Measurements from ENCODE around the gene F10.
"Not testable (repeated sequence)": the region's sequence is repeated elsewhere in the genome, so short reads cannot be mapped to it uniquely, and the experiment has no call there.

F10 gene

DNA sequence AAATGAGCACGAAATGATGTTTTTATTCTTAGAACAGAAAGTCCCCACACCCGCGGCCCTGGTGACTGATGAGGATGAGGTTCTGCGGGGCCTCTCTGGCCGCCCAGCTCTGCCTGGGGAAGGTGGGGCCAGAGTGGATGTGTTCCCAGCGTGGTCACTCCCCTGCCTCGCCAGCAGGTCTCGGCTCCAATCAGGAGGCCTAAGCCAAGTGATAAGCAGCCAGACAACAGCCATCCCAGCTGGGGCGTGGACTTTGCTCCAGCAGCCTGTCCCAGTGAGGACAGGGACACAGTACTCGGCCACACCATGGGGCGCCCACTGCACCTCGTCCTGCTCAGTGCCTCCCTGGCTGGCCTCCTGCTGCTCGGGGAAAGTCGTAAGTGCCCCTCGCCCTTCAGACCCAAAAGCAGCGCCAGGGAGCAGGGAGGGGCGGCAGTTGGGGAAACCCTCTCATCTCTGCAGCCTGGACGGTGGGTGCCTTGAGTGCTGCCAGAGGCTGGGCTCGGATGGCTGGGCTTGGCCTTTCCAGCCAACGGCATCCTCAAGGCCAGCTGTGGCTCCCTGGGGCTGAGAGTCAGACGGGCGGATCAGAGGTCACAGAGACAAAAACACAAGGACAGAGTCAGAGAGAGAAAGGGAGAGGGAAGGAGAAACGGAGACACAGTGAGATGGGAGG lies at the start of gene F10:
TSS of gene F10 (plus strand) at position 250 of the 676 bp plus-strand sequence. CDS start at position 307, 57 bp downstream.
- no peak for DNase-seq (ENCODE audit: low read depth in 1 of 2, low spot score in 1 of 2)

DNA sequence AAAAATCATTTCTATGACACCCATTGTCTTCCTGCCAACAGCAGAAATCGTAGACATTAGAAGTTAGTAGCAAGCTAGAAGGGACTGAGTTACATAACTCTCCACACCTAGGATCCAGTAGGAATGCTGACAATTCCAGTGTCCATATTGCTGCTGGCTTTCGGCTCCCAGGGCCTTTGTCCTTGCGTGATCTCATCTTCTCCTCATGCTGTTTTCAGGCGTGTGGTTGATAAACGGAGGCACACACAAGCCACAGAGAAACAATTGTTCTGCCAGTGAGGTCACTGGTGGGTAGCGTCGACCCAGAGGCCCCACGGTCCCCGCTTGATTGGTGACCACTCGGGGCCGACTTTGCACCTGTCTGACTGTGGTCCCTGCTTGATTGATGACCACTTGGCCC lies 48.7 kb upstream of the F10 start:
- DNase-seq (ENCODE audit: low read depth in 1 of 2, low spot score in 1 of 2): no peak

DNA sequence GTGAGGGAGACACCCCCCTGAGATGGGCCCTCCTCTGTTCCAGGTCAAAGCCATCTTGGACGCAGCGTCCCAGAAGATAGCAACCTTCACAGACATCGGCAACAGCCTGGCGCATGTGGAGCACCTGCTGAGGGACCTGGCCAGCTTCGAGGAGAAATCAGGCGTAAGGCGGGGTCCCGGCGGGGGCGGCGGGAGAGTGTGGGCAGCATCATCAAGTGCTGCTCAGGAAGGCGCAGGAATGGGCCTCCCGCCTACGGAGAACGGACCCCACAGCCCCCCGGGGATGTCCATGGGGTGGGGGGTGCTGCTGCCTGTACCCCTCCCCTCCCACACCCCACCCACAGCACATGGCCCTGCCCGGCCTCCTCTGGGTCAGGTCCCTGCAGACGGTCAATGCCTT lies 48.2 kb upstream of the F10 start:
- DNase-seq (ENCODE audit: low read depth in 1 of 2, low spot score in 1 of 2): no peak

DNA sequence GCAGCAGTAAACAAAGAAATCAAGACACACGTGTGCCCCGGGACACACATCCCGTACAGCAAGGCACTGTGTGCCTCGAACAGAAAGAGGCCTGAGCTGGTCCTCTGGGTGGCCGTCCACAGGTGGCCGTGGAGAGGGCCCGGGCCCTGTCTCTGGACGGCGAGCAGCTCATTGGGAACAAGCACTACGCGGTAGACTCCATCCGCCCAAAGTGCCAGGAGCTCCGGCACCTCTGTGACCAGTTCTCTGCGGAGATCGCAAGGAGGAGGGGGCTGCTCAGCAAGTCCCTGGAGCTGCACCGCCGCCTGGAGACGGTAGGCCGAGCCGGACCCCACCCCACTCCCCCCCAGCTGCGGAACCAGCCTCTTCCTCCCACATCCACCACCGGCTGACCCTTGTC lies 47.7 kb upstream of the F10 start:
- DNase-seq (ENCODE audit: low read depth in 1 of 2, low spot score in 1 of 2): no peak

DNA sequence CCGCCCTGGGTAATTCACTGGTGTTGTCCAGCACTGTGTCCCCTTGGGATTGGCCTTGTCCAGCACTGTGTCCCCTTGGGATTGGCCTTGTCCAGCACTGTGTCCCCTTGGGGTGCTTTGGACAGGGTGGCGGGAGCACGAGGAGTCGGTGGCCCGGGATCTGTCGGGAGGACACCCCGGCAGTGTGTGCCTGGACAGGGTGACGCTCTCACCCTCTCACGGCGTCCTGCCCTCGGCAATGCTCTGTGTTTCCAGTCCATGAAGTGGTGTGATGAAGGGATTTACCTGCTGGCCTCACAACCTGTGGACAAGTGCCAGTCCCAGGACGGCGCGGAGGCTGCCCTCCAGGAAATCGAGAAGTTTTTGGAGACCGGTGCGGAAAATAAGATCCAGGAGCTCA lies 46.9 kb upstream of the F10 start:
- no peak for DNase-seq (ENCODE audit: low read depth in 1 of 2, low spot score in 1 of 2)

DNA sequence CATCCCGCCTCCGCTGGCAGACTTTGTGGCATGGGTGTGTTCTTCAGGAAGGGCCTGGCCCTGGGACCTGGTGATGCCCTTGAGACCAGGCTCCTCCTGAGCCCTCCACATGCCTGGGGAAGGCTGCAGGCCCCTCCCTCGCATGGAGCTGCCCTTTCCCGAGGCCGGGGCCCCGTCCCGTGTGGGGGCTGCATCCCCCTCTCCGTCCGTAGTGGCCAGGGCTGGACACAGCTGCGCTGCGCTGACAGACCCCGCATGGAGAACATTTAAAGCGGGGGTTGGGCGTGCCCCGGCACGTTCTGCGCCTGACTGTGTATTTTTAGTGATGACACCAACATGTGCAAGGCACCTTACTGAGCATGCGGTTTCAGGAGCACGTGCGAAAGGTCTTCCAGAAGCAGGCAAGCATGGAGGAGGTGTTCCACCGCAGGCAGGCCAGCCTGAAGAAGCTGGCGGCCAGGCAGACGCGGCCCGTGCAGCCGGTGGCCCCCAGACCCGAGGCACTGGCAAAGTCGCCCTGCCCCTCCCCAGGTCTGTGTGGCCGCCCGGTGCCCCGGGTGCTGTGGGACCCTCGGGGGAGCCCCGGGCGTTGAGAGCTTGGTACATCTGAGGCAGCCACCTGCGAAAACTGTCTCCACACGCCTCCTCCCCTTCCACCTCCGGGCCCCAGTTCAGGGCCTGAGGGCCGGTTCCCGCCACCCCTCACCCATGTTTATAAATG lies 45.8 kb upstream of the F10 start:
- DNase-seq (ENCODE audit: low read depth in 1 of 2, low spot score in 1 of 2): no peak

DNA sequence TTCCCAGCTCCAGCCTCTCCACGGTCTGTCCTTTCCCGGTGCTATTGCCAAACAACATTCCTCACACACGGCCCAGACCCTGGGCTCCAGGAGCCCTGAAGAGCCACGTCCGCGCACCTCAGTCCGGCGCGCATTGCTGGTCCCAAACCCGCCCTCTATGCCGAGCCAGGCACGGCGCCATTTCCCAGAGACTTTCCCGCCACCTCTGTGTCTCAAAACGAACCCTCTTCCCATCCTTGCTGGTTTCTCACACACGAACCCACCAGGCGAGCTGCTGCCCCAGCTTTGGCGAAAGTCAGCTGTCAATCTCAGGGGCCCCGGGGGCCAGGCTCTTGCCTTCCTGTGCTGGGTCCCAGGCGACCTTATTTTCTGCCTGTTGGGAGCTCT lies 45.0 kb upstream of the F10 start:
- DNase-seq (ENCODE audit: low read depth in 1 of 2, low spot score in 1 of 2): no peak

DNA sequence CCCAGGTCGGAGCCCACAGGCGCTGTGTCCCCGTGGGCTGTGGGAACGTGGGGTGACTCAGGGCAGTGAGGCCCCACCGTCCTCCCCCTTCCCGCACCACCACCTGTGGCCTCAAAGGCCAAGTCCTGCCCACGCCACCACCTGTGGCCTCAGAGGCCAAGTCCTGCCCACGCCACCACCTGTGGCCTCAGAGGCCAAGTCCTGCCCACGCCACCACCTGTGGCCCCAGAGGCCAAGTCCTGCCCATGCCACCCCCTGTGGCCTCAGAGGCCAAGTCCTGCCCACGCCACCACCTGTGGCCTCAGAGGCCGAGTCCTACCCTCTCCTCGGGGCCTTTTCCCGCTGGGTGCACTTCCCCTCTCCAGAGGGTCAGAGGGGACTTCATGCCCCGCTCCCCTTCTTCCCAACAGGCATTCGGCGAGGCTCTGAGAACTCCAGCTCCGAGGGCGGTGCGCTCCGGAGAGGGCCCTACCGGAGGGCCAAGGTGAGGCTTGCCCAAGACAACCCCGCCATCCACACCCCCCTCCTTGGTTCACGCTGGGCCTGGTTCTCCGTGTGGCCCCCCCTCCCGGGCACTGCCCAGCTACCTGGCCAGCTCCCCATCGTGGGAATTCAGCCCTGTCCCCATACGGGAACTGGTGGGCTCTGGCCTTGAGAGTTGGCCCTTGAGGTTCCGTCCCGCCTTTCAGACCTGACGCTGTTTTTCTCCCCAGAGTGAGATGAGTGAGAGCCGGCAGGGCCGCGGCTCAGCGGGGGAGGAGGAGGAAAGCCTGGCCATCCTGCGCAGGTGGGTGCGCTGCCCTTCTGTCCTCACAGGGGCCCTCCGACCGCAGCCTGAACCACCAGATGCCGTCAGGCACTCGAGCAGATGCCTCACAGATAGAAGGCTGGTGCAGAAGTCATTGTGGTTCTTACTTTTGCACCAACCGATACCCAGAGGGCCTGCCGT lies 44.4 kb upstream of the F10 start:
- DNase-seq (ENCODE audit: low read depth in 1 of 2, low spot score in 1 of 2): no peak

DNA sequence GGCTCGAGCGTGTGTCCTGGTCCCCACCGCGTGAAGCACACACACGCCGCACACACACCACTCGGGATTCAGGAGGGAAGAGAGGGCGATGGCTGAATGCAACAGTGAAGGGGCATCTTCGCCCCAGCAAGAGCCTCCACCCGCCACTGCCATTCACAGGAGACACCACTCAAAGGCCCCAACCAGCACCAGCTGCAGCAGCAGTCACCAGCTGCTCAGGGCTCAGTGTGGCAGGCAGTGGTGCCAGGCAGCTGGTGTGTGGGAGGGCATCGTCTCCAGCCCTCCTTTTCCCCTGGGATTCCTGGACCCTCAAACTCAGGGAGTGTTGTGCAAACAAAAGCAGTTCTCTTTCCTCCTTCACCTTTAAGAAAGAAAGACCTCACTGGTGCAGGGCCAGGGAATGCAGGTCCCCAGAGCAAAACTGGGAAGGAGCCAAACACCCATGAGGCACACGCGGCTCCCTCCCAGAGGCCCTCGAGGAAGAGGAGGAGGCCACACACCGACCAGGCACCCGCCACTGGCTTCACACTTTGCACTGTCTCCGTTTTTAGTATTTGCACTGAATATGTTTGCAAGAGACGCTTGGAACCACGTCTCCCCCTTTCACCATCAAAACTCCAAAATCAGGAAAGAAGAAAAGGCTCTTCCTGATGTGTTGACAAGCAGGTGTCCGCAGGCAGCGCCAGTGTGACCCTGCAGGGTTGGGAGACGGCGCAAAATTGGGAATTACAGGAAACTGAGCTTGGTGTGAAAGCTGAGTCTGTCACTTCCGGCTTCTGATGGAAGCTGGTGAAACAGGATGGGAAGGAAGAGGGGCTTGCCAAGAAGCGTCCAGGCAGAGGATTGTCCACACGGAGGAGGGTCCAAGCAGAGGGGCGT lies 43.5 kb upstream of the F10 start:
- no peak for DNase-seq (ENCODE audit: low read depth in 1 of 2, low spot score in 1 of 2)

DNA sequence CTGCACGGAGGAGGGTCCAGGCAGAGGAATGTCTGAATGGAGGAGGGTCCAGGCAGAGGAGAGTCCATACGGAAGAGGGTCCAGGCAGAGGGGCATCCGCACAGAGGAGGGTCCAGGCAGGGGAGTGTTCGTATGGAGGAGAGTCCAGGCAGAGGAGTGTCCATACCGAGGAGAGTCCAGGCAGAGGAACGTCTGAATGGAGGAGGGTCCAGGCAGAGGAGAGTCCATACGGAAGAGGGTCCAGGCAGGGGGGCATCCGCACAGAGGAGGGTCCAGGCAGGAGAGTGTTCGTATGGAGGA lies 42.9 kb upstream of the F10 start:
- not testable (repeated sequence) for DNase-seq (ENCODE audit: low read depth in 1 of 2, low spot score in 1 of 2)

DNA sequence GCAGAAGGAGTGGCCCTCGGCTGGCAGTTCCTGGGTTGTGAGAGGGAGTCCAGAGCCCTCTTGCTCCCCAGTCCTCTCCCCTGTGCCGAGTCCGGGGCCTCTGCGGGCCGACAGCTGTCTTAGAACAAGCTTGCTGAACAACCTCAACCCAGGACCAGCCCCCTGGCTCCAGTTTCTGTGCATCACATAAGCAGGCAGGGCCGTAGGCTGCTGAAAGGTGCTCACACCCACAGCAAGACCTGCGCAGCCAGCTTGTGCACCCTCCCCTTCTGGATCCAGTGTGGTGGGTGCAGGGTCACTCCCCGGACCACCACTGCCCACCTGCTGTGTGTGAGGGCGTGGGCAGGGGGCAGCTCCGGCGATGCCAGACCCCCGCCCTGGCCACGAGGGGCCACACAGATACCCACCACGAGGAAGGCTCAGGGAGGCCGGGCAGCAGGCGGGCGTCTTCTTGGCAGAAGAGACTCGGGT lies 42.2 kb upstream of the F10 start:
- no peak for DNase-seq (ENCODE audit: low read depth in 1 of 2, low spot score in 1 of 2)

DNA sequence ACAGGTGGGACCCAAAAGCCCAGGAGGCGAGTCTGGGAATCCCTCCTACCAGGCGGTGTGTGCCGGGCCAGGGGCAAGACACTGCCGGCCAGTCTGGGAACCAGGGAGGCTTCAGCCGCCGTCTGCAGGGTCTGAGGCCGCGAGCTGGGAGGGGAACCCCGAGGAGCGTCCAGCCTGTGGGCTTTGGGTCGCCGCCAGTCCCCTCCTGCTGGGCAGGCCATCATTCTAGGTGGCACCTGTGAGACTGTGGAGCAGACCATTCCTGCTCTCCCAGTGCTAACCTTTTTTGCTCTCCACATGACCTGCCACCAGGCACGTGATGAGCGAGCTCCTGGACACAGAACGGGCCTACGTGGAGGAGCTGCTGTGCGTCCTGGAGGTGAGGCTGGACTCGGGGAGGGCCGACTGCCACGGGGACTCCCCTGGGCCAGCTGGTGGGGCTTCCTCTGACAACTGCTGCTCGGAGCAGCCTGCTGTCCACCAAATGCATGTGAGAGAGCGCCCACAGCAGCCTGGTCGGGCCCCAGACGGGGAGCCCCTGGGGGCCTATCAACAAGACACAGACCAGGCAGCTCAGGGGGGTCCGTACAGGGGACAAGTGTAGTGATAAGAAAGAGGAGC lies 41.6 kb upstream of the F10 start:
- DNase-seq (ENCODE audit: low read depth in 1 of 2, low spot score in 1 of 2): no peak

DNA sequence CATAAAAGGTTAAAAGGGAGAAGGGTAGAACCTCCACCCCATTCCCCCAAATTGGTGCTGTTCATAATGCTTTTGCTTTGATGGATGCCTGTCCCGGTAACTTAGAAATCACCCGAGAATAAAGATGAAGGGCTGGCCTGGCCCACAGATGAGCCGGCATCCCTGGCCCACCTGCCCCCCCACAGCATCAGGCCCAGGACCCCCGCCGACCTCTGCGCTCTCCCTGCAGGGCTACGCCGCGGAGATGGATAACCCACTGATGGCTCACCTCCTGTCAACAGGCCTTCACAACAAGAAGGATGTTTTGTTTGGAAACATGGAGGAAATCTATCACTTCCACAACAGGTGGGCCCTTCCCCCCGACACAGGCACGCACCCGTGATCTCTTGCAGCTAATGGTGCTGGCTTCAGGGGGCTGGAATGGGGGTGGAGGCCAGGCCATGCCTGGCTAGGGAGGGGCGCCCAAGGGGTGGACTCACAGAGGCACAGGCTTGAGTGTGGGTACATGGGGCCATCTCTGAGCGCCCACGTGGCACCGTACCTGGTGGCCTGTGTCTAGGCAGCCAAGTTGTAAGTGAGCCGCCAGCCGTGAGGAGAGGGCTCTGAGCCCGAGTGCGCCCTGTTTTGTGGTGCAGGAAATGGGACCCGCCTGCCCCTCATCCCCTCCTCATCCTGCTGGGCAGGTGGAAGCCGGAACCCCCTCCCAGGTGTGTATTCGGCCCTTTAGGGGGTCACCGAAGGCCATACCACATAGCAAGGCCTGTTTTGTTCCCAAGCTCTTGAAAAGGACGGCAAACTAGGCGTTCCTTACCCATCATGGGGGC lies 40.2 kb upstream of the F10 start:
- DNase-seq (ENCODE audit: low read depth in 1 of 2, low spot score in 1 of 2): no peak

DNA sequence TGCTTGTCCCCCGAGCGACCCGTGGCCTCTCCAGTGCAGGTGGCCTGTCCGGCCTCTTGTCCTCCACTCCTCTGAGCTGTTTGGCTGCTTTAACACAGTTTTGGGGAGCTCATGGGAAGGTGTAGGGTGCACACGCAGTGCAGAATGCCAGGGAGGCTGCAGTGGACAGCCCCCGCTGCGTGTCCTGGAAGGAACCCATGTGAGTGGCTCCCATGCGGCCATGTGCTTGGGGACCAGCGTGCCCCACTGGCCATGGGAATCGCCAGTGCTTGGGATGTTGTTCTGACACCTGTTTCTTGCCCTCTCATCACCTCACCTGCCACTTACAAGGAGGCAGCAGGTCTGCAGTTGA lies 39.6 kb upstream of the F10 start:
- no peak for DNase-seq (ENCODE audit: low read depth in 1 of 2, low spot score in 1 of 2)

DNA sequence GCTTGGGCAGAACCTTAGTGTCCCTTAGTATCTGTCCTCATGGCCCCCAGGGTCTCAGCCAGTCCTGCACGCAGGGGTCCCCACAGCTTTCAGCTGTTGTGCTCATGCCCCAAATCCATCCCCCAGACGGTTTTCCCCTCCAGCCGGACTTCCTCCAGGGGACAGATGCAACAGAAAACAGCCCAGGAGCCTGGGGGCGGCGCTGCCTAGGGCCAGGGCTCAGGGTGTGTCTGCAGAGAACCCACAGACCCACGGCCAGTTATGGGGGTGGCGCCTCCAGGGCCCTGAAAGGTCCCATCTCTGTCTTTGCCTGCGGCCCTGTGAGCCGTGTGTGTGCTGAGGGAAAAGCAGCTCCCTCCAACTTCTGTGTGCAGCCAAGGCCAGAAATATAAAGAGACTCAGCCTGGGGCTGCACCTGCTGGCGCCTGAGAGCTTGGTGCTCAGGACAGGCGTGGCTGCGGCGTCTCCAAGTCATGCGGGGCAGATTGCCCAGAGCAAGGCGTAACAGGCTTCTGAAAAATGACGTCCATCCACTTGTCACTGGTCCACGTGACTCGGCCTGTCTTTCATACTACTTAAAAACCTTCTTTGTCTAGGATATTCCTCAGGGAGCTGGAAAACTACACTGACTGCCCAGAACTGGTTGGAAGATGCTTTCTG lies 39.1 kb upstream of the F10 start:
- no peak for DNase-seq (ENCODE audit: low read depth in 1 of 2, low spot score in 1 of 2)

DNA sequence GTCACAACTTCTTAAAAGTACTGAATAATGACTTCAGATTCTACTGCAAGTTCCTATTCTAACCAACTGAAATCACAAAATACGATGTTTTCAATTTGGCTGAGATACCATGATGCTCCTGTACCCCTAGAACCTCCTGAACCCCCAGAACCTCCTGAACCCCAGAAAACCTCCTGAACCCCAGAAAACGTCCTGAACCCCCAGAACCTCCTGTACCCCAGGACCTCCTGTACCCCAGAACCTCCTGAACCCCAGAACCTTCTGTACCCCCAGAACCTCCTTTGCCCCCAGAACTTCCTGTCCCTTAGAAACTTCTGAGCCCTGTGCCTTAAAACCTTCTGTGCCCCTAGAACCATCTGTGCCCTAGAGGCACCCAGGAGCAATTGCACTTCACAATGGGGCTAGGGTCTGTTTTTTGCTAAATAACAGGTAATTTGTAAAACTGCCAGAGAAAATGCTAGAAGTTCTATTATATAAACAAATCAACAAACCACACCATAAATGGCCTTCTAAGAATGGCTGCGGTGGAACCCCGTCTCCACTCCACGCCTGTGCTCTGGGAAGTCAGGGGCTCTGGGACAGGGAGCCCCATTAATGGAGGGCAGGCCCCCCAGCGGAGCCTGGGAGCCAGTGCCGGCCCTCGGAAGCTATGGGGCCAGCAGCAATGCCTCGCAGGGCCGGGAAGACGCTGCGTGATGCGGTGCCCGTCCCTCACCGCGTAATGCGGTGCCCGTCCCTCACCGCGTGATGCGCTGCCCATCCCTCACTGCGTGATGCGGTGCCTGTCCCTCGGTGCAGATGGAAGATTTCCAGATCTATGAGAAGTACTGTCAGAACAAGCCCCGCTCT lies 38.3 kb upstream of the F10 start:
- DNase-seq (ENCODE audit: low read depth in 1 of 2, low spot score in 1 of 2): no peak

DNA sequence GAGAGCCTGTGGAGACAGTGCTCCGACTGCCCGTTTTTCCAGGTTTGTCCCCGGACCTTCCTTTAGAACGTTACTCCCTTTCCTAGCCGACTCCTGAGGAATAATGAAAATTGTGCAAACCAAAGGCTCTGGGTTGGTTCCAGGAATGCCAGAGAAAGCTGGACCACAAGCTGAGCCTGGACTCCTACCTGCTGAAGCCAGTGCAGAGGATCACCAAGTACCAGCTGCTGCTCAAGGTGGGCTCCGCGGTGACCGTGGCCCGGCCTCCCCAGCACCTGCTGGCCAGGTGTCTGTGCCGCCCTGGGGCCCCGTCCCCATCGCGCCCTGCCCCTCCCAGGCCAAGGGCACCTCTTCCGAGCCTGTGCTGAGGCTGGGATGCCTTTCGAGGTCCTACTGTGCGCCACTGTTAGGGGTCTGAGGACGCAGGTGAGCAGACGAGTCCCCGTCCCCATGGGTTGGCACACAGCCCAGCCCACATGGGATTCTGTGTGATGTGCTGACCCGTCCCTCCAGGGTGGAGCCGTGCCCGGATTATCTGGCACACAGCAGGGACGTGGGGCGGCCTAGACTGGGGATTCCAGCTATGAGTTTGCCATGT lies 37.6 kb upstream of the F10 start:
- DNase-seq (ENCODE audit: low read depth in 1 of 2, low spot score in 1 of 2): no peak
